Activated CD4-positive, alpha-beta T cell treated with anti-CD3 and anti-CD28 coated beads, Interleukin-2, amount 50 U/mL, for 1 hour (primary cell): ENCODE results near the gene FAM110C.
"Not testable (repeated sequence)": the region's sequence is repeated elsewhere in the genome, so short reads cannot be mapped to it uniquely, and the experiment has no call there.

ENCODE experiments used
- DNase-seq: peaks from one replicate; pipeline ENCODE4 v3.0.0-alpha.2; 2020

FAM110C gene

DNA sequence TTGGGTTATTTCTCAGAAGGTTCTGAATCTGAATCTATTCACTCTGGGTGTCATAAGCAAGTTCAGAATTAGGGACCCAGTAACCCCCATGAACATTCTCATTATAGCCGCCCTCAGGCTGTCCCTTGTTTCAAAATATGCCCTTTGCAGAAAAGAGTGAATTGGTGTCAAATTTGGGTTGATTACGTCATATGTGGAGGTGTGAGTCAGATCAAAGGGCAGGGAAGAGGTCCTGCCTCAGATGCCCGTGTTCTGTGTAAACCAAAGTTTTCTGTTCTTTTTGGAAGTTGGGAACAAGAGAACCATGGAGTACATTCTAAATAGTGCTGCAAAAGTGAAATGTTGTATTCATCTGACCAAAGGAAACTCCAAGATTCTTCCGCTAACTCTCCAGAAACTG, 5.8 kb downstream of the FAM110C start:
- no peak for DNase-seq

GRCh38 chr2:38155-38554, 8.2 kb downstream of the FAM110C start:
- no peak for DNase-seq

DNA sequence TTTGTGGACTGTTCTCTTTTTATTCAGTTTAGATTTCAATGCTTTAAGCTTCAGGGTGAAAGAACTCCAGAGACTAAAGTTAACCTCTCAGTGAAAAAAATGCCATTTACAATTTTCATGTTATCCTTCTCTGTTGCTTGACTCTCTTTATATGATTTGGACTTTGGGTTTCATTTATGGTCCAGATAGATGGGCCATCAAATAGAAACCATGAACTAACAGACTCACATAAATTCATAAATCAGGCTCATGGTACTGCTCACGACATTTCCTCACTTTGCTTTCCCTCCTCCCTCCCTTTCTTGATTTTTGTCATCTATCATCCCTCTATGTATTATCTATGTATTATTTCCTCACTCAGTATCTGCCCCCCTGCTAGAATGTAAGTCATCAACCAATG, 10.0 kb downstream of the FAM110C start:
- no peak for DNase-seq

DNA sequence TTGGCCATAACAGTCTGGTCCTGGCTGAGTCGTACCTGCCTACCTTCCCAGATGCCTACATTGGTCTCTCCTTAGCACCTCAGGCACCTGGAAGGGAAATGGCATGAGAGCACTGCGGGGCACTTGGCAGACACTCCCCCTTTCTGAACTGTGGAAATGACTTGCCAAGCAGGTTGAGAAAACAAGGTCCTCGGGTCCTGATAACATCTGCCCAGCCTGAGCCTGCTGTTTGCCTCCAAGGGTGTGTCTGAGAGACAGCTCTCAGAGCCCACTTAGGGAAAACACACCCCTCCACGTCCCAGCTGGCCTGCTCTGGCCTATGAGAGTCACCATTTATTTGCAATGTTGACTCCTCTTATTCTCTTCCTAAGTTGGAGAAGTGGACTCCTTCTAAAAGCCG, 10.5 kb downstream of the FAM110C start:
- no peak for DNase-seq

DNA sequence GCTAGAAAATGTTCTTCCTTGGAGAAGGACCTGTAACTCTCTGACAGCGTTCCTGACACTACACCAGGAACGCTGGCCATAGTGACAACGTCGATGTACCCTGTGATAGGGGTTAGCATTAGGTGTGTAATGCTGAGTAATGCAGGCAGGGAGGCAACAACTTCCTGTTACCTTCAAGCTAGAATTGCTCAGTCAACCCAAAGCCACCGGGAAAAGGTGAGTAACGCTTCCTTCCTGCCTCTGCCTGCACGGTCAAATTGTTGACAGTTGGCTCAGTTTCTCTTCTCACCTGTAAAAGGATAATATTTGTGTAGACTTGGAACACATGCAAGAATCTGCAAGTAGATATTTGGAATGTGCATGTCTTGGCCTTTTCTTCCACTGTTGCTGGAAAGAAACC, 12.7 kb downstream of the FAM110C start:
- peak; percentile 26 for DNase-seq

GRCh38 chr2:32068-32467, 14.2 kb downstream of the FAM110C start:
- DNase-seq, result no peak

- no peak for DNase-seq
Measured at GRCh38 chr2:29253-29652, 17.1 kb downstream of the FAM110C start.

DNA sequence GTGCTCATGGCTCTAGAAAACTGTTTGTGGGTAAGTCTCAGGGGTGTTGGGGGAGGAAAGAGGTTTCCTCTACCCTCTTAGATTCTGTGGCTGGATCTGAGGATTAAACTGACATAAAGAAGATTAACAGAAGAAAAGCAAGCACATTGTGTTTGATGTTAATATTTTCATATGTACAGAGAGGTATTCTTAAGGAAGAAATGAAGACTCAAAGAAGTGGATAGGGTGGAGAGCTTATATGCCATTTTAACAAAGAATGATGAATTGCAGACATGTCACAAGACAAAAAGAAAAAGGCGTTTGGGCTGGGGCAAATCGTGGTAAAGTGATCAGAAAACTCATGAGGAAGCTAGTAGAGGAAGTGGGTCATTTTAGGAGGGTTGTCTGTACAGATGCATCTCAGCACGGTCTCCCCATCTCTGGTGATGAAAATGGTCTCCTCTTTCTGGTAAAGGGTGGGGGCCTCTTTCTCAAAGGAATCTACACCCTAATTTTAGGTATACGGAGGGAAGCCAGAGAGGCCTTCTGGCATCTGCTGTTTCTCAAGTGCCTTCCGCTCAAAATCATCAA, 17.8 kb downstream of the FAM110C start:
- DNase-seq, result no peak

DNA sequence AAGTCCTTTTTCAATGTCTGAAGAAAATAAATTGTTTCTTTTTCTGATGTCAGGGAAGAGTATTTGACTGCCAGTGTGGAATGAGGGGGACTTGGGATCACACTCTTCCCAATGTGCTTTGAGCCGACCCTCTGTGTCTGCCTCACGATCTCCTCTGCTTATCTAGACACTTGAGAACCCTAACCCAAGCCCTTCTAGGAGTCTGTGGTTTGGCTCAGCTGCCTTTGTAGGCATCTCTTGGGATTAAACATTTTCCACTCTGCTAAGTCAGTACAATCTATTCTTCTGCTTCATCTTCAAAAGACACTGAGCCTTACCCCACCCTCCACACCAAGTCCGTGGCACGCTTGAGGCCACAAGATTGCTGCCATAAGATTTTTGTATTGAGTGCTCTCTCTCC, 19.4 kb downstream of the FAM110C start:
- DNase-seq, result no peak

GRCh38 chr2:25543-25942, 20.8 kb downstream of the FAM110C start:
- DNase-seq, result no peak

GRCh38 chr2:24591-24990, 21.7 kb downstream of the FAM110C start:
- not testable (repeated sequence) for DNase-seq

- no peak for DNase-seq
Measured at GRCh38 chr2:24107-24506, 22.2 kb downstream of the FAM110C start.

DNA sequence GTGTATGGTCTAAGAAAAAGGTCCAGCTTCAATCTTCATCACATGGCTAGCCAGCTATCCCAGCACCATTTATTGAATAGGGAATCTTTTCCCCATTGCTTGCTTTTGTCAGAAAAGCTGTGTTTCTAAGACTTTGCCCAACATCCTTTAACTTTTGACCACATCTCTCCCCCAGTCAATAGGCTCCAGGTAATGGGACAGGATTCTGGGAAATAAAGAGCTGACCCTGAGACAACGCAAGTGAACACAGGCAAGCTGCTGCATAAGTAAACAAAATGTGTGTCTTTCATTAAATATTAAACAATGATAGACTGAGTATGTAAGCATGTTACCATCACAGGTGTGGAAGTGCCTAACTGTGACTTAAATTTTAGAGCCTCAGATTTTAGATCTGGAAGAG, 23.0 kb downstream of the FAM110C start:
- DNase-seq, result no peak

DNA sequence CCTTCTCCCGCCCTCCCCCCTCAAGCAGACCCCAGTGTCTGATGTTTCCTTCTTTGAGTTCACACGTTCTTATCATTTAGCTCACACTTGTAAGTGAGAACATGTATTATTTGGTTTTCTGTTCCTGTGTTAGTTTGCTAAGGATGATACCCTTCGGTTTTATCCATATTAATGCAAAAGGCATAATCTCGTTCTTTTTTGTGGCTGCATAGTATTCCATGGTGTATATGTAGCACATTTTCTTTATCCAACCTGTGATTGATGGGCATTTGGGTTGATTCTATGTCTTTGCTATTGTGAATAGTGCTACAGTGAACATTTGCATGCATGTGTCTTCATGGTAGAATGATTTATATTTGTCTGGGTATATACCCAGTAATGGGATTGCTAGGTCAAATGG, 24.1 kb downstream of the FAM110C start:
- not testable (repeated sequence) for DNase-seq

DNA sequence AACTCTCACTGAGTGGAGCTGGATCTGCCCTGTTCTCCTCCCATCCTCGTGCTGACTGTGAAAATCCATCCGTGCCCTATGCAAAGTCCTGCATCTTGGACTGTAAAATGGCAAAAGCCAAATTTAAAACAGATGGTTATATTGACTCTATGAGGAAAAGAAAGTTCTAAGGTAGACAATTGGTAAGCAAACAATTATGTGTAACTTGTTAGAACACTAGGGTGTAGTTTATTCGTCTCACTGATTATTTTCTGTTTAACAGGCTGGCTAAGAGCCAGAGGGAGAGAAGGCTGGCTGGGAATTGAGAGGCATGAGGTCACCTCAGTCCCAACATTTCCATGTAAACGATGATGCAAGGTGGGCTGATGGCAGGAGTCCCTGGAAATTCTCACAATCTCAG, 26.0 kb downstream of the FAM110C start:
- DNase-seq, result not testable (repeated sequence)

DNA sequence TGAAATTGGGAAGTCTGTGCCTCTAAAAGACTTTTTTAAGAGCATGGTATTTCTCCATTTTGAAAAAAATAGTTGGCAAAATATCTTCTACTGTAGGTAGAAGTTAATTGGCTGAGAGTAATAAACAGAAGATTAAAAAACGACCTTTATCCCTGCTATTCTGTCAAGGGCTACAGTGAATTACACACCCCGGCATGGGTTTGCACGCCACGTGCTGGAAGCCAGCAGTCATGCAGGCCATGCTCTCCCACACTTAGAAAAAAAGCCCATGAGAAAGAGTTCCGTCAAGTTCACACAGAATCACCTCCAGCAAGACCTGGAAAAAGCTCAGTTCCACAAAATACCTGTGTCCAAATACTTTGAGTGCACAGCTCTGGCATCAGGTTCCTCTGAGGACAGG, 26.8 kb downstream of the FAM110C start:
- no peak for DNase-seq

- DNase-seq, result no peak
Measured at GRCh38 chr2:18402-19271, 27.7 kb downstream of the FAM110C start.

DNA sequence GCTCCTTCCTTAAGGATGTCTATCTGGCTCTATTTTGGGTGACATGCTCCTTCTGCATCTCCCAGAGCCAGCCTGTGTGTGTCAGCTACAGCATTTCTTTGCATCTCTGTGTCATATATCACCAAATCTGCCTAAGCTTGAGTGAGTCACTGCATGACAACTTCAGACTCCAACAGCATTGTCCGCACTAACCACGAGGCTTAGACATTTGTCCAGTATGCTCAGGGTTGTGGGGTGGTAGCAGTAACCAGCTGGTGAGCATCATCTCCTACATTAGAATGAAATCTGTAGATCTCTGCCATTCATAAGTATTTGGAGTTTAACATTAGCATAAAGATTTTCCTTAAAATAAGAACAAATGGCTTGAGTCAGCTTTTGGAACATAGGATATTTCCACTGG, 30.4 kb downstream of the FAM110C start:
- not testable (repeated sequence) for DNase-seq

GRCh38 chr2:11248-11941, 34.9 kb downstream of the FAM110C start:
- peak; percentile 64 for DNase-seq

DNA sequence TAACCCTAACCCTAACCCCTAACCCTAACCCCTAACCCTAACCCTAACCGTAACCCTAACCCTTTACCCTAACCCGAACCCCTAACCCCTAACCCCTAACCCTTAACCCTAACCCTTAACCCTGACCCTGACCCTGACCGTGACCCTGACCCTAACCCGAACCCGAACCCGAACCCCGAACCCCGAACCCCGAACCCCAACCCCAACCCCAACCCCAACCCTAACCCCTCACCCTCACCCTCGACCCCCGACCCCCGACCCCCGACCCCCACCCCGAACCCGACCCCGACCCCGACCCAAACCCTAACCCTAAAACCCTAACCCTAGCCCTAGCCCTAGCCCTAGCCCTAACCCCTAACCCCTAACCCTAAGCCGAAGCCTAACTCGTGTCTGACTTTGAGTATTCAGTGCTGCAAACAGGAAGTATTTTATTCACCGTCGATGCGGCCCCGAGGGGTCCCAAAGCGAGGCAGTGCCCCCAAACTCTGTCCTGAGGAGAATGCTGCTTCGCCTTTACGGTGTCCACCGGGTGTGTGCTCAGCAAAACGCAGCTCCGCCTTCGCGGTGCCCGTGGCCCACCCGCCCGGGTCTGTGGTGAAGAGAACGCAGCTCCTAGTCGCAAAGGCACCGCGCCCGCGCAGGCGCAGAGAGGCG, 36.0 kb downstream of the FAM110C start:
- DNase-seq, result no peak
